ENCODE measurements around the gene MAB21L1.

Gene MAB21L1

GRCh38 chr13:35478271-35479037 lies 2.0 kb upstream of the MAB21L1 start:
- no peak overlapping the region for H3K4ac ChIP-seq (ENCODE audit: low read depth, low read length)
- H3K36me3 ChIP-seq (ENCODE audit: control insufficient read depth, insufficient read depth, low read length), result no peaks in the 10 kb centered on the region
- H4K5ac ChIP-seq (ENCODE audit: low read length), result no peak overlapping the region
- no peak overlapping the region for H3K9ac ChIP-seq (ENCODE audit: low read length)
- no peaks in the 10 kb centered on the region for H3K4me1 ChIP-seq (ENCODE audit: control insufficient read depth, low read depth, low read length)
- no peak overlapping the region for H3K4me3 ChIP-seq (ENCODE audit: low read length)
- H2AK5ac ChIP-seq (ENCODE audit: low read length), result no peak overlapping the region
- no peak overlapping the region for H4K8ac ChIP-seq (ENCODE audit: low read depth, low read length)
- no peak overlapping the region for H2BK15ac ChIP-seq (replicated peaks; ENCODE audit: low read depth)
- H3K79me2 ChIP-seq (ENCODE audit: control insufficient read depth, insufficient read depth, low read length), result no peaks in the 10 kb centered on the region
- no peaks in the 10 kb centered on the region for H3K79me1 ChIP-seq (ENCODE audit: low read length)
- no peak overlapping the region for H3K23ac ChIP-seq (ENCODE audit: low read length)
- peak overlapping the region; percentile 52 for H3K4me2 ChIP-seq (ENCODE audit: low read length)
- DNase-seq, result peak; percentile 43
- no CpG with 5 or more reads among the region's 51 CpGs for WGBS (ENCODE audit: extremely low coverage, insufficient coverage, low lambda C conversion rate)
- no peak overlapping the region for H3K27ac ChIP-seq (ENCODE audit: low read depth, low read length)
- no peak overlapping the region for H3K18ac ChIP-seq (ENCODE audit: low read length)
- no peak overlapping the region for H2BK5ac ChIP-seq (ENCODE audit: low read length)
- peaks cover 26% of the 10 kb centered on the region for H3K27me3 ChIP-seq (ENCODE audit: insufficient read depth, low read length, poor library complexity)
- H2BK120ac ChIP-seq (ENCODE audit: low read depth, low read length), result no peak overlapping the region
- H3K56ac ChIP-seq (ENCODE audit: low read length), result peak overlapping the region; percentile 17

GRCh38 chr13:35477386-35477946 lies 977 bp upstream of the MAB21L1 start:
- Histone ChIP-seq H3K27me3 (ENCODE audit: insufficient read depth, low read length, poor library complexity) (peaks cover 26% of the 10 kb centered on the region), H3K36me3 (ENCODE audit: control insufficient read depth, insufficient read depth, low read length) (no peaks in the 10 kb centered on the region), H3K4me3 (ENCODE audit: low read length) (no peak overlapping the region), H3K9ac (ENCODE audit: low read length) (no peak overlapping the region), H2BK120ac (ENCODE audit: low read depth, low read length) (no peak overlapping the region), H4K8ac (ENCODE audit: low read depth, low read length) (no peak overlapping the region), H3K27ac (ENCODE audit: low read depth, low read length) (no peak overlapping the region), H3K23ac (ENCODE audit: low read length) (no peak overlapping the region), H2BK15ac (replicated peaks; ENCODE audit: low read depth) (no peak overlapping the region), H3K18ac (ENCODE audit: low read length) (no peak overlapping the region), H3K4ac (ENCODE audit: low read depth, low read length) (no peak overlapping the region), H3K79me1 (ENCODE audit: low read length) (no peaks in the 10 kb centered on the region), H4K5ac (ENCODE audit: low read length) (no peak overlapping the region), H3K79me2 (ENCODE audit: control insufficient read depth, insufficient read depth, low read length) (no peaks in the 10 kb centered on the region), H3K4me1 (ENCODE audit: control insufficient read depth, low read depth, low read length) (no peaks in the 10 kb centered on the region), H3K56ac (ENCODE audit: low read length) (no peak overlapping the region), H2BK5ac (ENCODE audit: low read length) (no peak overlapping the region), H2AK5ac (ENCODE audit: low read length) (no peak overlapping the region), H3K4me2 (ENCODE audit: low read length) (no peak overlapping the region)
- DNase-seq, result no peak
- WGBS (ENCODE audit: extremely low coverage, insufficient coverage, low lambda C conversion rate), result no CpG with 5 or more reads among the region's 5 CpGs

- H2AK5ac ChIP-seq (ENCODE audit: low read length), result no peak overlapping the region
- no peaks in the 10 kb centered on the region for H3K79me2 ChIP-seq (ENCODE audit: control insufficient read depth, insufficient read depth, low read length)
- H3K23ac ChIP-seq (ENCODE audit: low read length), result no peak overlapping the region
- no peak overlapping the region for H3K4ac ChIP-seq (ENCODE audit: low read depth, low read length)
- H3K4me2 ChIP-seq (ENCODE audit: low read length), result peak overlapping the region; percentile 61
- H3K79me1 ChIP-seq (ENCODE audit: low read length), result no peaks in the 10 kb centered on the region
- peak overlapping the region; percentile 9 for H3K4me3 ChIP-seq (ENCODE audit: low read length)
- H4K5ac ChIP-seq (ENCODE audit: low read length), result no peak overlapping the region
- WGBS (ENCODE audit: extremely low coverage, insufficient coverage, low lambda C conversion rate), result no CpG with 5 or more reads among the region's 47 CpGs
- H3K27me3 ChIP-seq (ENCODE audit: insufficient read depth, low read length, poor library complexity), result peaks cover 36% of the 10 kb centered on the region
- H3K18ac ChIP-seq (ENCODE audit: low read length), result no peak overlapping the region
- H4K8ac ChIP-seq (ENCODE audit: low read depth, low read length), result no peak overlapping the region
- no peaks in the 10 kb centered on the region for H3K4me1 ChIP-seq (ENCODE audit: control insufficient read depth, low read depth, low read length)
- H2BK15ac ChIP-seq (replicated peaks; ENCODE audit: low read depth), result no peak overlapping the region
- H2BK120ac ChIP-seq (ENCODE audit: low read depth, low read length), result no peak overlapping the region
- H2BK5ac ChIP-seq (ENCODE audit: low read length), result no peak overlapping the region
- H3K36me3 ChIP-seq (ENCODE audit: control insufficient read depth, insufficient read depth, low read length), result no peaks in the 10 kb centered on the region
- peak overlapping the region; percentile 11 for H3K9ac ChIP-seq (ENCODE audit: low read length)
- no peak overlapping the region for H3K27ac ChIP-seq (ENCODE audit: low read depth, low read length)
- H3K56ac ChIP-seq (ENCODE audit: low read length), result peak overlapping the region; percentile 44
- peak; percentile 68 for DNase-seq
Observed at GRCh38 chr13:35475212-35475959, 1.1 kb downstream of the MAB21L1 start.

- H3K23ac ChIP-seq (ENCODE audit: low read length), result no peak overlapping the region
- no peak overlapping the region for H3K56ac ChIP-seq (ENCODE audit: low read length)
- no peak overlapping the region for H3K18ac ChIP-seq (ENCODE audit: low read length)
- no peak overlapping the region for H4K8ac ChIP-seq (ENCODE audit: low read depth, low read length)
- H3K36me3 ChIP-seq (ENCODE audit: control insufficient read depth, insufficient read depth, low read length), result no peaks in the 10 kb centered on the region
- H3K4me2 ChIP-seq (ENCODE audit: low read length), result peak overlapping the region; percentile 61
- no peak overlapping the region for H3K9ac ChIP-seq (ENCODE audit: low read length)
- H2AK5ac ChIP-seq (ENCODE audit: low read length), result no peak overlapping the region
- no peaks in the 10 kb centered on the region for H3K79me2 ChIP-seq (ENCODE audit: control insufficient read depth, insufficient read depth, low read length)
- H3K79me1 ChIP-seq (ENCODE audit: low read length), result no peaks in the 10 kb centered on the region
- peaks cover 36% of the 10 kb centered on the region for H3K27me3 ChIP-seq (ENCODE audit: insufficient read depth, low read length, poor library complexity)
- no peak overlapping the region for H2BK5ac ChIP-seq (ENCODE audit: low read length)
- no peak overlapping the region for H2BK120ac ChIP-seq (ENCODE audit: low read depth, low read length)
- no peak overlapping the region for H3K4me3 ChIP-seq (ENCODE audit: low read length)
- H4K5ac ChIP-seq (ENCODE audit: low read length), result no peak overlapping the region
- no peak overlapping the region for H2BK15ac ChIP-seq (replicated peaks; ENCODE audit: low read depth)
- H3K4ac ChIP-seq (ENCODE audit: low read depth, low read length), result no peak overlapping the region
- no peak overlapping the region for H3K27ac ChIP-seq (ENCODE audit: low read depth, low read length)
- peak; percentile 33 for DNase-seq
- no peaks in the 10 kb centered on the region for H3K4me1 ChIP-seq (ENCODE audit: control insufficient read depth, low read depth, low read length)
- WGBS (ENCODE audit: extremely low coverage, insufficient coverage, low lambda C conversion rate), result no CpG with 5 or more reads among the region's 17 CpGs
Observed at GRCh38 chr13:35474496-35475211, 1.8 kb downstream of the MAB21L1 start.

GRCh38 chr13:35473802-35474201 lies 2.7 kb downstream of the MAB21L1 start:
- H4K8ac ChIP-seq (ENCODE audit: low read depth, low read length), result no peak overlapping the region
- no peak overlapping the region for H4K5ac ChIP-seq (ENCODE audit: low read length)
- H3K18ac ChIP-seq (ENCODE audit: low read length), result no peak overlapping the region
- no peak overlapping the region for H3K23ac ChIP-seq (ENCODE audit: low read length)
- H3K9ac ChIP-seq (ENCODE audit: low read length), result no peak overlapping the region
- H3K4ac ChIP-seq (ENCODE audit: low read depth, low read length), result no peak overlapping the region
- H2BK120ac ChIP-seq (ENCODE audit: low read depth, low read length), result no peak overlapping the region
- no peak overlapping the region for H2BK15ac ChIP-seq (replicated peaks; ENCODE audit: low read depth)
- no peaks in the 10 kb centered on the region for H3K36me3 ChIP-seq (ENCODE audit: control insufficient read depth, insufficient read depth, low read length)
- no peaks in the 10 kb centered on the region for H3K4me1 ChIP-seq (ENCODE audit: control insufficient read depth, low read depth, low read length)
- no peak for DNase-seq
- H3K27me3 ChIP-seq (ENCODE audit: insufficient read depth, low read length, poor library complexity), result peaks cover 32% of the 10 kb centered on the region
- no peaks in the 10 kb centered on the region for H3K79me1 ChIP-seq (ENCODE audit: low read length)
- H3K27ac ChIP-seq (ENCODE audit: low read depth, low read length), result no peak overlapping the region
- no CpG with 5 or more reads among the region's 2 CpGs for WGBS (ENCODE audit: extremely low coverage, insufficient coverage, low lambda C conversion rate)
- H3K79me2 ChIP-seq (ENCODE audit: control insufficient read depth, insufficient read depth, low read length), result no peaks in the 10 kb centered on the region
- no peak overlapping the region for H2AK5ac ChIP-seq (ENCODE audit: low read length)
- no peak overlapping the region for H3K4me2 ChIP-seq (ENCODE audit: low read length)
- no peak overlapping the region for H2BK5ac ChIP-seq (ENCODE audit: low read length)
- no peak overlapping the region for H3K56ac ChIP-seq (ENCODE audit: low read length)
- no peak overlapping the region for H3K4me3 ChIP-seq (ENCODE audit: low read length)

Measured in mesendoderm (in vitro differentiated cells).